ENCODE data around the gene OXCT1. TPM values are rescaled to one million over a fixed set of nuclear protein-coding genes. Genes with fewer than 3 reads are reported as not detected.
"Not testable (repeated sequence)": the region's sequence is repeated elsewhere in the genome, so short reads cannot be mapped to it uniquely, and the experiment has no call there.

The OXCT1 gene
- total RNA-seq, 1 donor from 2014 or later = 16.6 TPM

DNA sequence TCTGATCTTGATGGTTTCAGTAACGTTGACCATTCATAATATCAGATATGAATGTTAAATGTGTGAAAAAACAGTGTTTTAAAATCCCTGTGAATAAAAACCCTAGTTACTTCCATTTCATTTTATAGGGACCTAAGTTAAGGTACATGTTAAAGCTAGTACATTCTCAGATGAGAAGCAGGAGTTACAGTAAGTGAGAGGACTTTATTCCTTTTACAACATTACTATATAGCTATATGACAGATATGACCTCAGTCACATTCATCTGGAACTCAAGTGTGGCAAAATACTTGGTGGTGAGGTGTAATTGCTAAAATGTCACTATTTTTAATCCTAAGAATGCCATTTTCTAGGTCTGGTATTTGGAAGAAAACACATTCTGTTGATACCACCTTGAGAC, 96.4 kb downstream of the OXCT1 start:
- no peak for DNase-seq (ENCODE audit: low spot score)

DNA sequence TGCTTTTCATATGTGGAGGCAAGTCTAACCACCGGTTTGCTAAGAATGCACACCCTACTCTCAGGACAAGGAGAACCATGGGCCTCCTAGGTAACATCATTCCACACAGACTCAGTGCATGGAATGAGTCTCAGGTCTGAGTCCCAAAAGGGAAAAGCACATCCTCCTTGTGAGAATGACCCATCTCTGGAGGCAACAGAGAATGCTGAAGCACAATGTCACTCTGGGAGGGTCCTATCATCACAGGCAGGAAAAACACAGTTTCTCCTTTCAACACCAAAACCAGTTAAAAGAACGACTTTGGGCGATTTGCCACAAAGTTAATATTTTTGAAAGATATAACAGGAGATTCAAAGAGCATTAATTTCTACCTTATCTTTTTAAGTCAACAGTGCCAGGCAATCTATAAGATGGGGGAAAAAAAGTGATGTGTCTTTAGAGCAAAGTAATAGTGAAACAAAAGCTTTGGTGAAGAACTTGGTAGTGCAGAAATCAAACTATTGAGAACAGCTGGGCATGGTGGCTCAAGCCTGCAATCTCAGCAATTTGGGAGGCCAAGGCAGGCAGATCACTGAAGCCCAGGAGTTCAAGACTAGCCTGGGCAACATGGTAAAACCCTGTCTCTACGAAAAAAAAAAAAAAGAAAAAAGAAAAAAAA, 97.3 kb downstream of the OXCT1 start:
- no peak for DNase-seq (ENCODE audit: low spot score)

DNA sequence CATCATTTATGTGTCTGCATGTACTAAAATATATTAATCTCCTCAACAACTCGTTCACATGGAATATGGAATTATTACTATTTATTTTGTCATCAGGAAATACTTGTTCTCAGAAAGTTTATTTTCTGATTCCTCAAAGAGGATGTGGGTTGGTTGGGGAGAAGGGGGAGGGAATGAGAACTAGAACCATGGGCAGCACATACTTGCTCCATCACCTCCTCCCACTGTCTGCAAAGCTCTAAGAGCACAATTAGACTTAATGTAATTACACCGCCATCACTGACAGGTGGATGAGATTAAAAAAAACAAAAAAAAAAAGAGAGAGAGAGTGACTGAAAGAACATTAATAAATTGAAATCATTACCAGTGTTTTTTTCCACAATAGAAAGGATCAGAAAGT, 98.2 kb downstream of the OXCT1 start:
- DNase-seq (ENCODE audit: low spot score) = no peak

DNA sequence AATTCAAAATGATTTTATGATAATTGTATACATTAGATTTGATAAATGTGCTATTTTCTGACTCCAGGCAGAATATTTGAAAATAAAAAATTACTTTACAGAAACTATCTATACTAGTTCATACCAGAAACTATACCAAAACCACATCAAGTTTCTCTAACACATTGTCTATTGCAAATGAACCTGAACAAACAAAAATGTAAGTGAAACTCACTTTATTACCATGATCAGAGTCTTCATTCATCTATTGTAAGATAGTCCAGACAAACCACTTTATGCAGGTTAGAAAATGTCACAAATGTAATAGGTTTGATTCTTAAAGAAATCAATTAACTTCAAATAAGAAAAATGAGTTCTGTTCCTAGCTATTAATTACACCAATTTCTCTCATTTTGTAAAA, 99.4 kb downstream of the OXCT1 start:
- no peak for DNase-seq (ENCODE audit: low spot score)

DNA sequence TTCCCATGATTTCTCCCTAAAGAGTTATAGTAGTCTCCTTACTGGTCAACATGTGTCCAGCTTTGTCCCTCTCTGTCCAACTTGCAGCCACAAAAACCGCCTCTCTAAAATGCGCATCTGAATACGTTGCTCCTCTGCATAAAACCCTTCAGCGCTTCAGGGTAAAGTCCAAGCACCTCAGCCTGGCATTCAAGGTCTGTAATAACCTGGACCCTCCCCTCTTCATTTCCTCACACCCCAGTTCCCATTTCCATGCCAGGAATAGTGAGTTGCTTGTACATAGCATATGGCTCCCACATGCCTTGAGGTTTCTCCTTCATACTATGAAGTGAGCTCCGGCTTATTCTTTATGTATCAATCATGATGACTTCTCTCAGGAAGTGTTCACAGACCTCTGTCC, 101.5 kb downstream of the OXCT1 start:
- DNase-seq (ENCODE audit: low spot score) = no peak

DNA sequence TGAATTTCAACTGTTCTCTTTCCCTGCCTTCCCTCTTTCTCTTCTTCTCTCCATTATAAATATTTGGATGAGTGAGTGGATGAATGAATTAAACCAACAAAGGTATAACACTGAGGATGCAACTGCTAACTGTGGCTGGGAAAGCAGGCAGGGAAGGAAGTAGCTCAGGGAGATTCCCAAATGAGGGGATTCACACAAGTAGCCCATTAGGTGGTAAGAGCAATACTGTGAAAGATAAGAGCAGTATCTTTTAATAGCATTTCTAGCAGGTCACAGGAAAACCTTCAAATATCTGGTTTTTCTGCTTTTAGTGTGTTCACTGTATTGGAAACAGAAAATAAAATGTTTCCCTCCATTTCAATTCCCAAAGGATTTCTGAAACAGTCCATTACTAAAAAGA, 105.6 kb downstream of the OXCT1 start:
- DNase-seq (ENCODE audit: low spot score) = no peak

DNA sequence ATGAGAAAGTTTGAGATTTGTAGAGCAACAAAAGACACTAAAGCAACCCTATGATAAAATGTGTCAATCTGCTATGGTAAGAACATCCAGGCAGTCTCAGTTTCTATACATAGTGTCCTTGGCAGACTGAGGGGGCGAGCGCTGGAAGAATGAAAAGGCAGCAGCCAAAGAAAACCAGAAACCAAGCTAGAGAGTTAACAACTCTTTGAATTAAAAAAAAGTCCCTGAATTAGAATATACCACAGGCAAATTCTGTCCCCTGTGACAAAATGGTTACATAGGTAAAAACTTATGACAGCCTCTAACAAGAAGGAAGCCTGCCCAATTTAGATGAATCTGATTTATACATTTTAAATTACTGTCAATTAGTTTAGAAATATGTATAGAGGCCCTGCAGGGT, 106.7 kb downstream of the OXCT1 start:
- peak; percentile 13 for DNase-seq (ENCODE audit: low spot score)

DNA sequence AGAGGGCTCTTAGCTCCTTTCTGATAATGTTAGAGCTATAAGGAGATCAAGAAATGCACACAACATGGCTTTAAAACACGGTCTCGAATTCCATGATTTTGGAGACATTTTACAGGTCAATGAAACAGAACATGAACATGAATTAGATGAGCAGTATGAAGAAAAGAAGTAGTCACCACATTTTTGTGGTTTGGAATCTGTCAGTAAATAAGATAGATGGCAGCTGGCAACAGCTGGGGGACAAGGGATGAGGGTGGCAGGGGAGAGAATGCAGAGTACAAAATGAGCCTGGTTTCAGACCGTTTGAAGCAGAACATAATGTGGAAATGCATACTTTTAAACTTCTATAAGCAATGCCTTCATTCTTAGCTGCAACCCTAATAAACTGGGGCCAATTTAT, 107.1 kb downstream of the OXCT1 start:
- peak; percentile 81 for DNase-seq (ENCODE audit: low spot score)

DNA sequence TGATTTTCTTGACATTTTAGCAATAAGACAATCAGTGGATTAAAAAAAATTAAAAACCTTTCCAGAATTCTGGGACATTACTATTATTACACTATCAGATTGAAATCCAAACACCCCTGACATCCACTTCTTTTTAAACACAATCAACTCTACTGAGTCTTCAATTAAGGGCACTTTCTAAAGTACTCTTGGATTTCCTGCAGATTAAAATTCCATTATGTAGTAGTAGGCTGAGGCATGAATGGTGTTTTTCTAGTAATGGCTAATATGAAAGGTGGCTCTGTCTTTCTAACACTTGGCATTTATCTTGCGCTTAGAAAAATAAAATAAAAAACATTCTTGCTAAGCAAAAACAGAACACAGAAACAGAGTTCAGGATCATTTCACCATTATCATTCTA, 107.8 kb downstream of the OXCT1 start:
- no peak for DNase-seq (ENCODE audit: low spot score)

DNA sequence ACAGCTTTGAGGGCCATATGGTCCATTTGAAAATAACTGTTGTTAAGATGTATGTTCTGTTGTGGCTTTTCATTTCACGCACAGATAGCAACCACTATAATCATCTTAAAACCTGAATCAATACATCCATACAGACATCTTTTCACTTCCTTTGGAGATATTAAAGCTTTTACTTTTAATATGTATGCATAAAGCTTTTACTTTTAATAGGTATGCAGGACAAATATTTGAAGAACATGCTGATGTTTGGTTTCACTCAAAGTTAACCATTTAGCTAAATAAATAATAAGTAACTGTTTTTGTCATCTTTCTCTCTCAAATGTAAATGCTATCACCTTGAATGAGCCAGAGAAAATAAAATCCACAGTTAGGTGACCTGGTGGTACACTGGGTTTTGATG, 108.6 kb downstream of the OXCT1 start:
- DNase-seq (ENCODE audit: low spot score) = no peak

DNA sequence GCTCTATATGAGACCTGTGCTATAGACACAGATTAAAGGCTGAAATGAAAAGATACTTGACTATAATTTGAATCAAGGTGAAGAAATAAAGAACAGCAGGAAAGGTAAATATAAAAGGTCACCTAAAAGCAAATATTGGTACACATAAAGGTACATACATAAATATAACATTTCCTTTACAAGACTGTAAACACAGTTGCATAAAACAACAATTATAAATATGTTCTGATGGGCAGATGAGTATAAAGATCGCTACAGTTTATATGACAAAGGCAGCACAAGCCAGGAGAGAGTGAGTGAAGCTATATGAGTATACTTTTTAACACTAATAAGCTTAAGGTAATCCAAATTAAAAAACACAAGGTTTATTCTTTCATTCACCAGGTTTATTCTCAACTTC, 114.5 kb downstream of the OXCT1 start:
- DNase-seq (ENCODE audit: low spot score) = no peak

DNA sequence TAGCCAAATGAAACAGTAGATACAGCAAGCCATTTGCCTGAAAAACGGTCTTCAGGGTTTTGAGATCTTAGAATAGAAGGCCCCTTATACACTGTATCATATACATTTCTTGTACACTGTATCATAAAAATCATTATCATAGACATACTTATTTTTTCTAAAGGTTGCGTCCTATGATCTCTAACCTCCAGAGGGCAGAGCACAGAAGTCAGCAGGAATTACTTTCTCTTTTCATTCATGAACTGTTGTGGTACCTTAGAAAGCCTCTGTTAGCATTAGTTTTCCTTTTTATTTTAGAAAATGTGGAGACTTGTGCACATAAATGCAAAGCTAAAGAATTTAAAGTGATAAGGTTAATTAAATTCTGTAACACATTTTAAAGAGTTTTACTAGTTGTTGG, 115.4 kb downstream of the OXCT1 start:
- DNase-seq (ENCODE audit: low spot score) = no peak

DNA sequence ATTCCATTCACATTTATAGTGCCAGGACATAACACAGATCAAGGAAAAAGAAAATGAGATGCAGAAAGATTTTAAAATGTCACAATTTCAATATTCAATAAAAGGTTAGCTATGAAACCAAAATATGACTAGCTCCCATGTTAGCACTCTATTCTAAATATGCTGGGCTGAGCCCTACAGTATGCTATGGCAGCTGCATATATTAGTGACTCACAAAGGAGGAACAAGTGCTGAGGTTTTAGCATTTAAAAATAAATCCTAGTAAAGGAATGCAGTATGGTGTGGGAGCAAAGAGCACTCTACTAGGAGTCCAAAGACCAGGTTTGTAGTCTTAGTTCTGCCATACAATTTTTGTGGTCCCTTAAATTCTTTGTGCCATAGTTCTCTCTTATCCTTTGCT, 118.4 kb downstream of the OXCT1 start:
- DNase-seq (ENCODE audit: low spot score) = no peak

DNA sequence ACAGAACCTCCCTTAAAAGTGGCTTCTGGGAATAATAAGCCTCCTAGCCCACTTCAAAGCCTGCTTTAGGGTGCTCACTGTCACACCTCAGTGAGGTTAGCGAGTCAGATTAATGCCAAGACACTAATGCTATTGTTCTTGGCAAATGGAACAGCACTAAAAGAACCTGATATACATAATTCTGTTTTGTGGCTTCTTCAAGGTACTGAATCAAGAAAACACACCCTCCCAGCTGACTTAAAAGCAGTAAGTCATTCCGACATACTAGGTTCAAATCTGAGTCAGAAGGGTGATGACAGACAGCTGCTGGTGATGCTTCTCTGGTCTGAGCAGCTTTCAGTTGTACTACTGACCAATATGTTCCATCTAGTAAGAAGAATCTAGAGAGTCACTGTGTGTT, 121.6 kb downstream of the OXCT1 start:
- DNase-seq (ENCODE audit: low spot score) = peak; percentile 11

DNA sequence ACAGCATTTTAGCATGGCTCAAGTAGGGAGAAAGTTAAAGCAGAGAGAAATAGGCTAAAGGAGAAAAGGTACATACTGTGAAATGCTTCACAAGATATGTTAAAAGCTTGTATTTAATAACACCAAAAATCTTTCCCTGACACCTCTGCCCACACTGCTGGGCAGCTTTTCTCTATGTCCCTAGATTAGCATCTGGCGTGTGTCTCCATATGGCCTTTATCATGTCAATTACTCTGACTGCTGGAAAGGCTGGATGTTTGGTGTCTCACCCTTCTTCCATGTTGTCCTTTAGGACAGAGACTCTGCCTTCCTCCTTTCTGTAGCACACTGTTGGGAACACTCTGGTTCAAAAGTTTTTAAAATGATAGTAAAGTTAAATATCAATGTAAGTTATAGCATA, 122.5 kb downstream of the OXCT1 start:
- DNase-seq (ENCODE audit: low spot score) = no peak

DNA sequence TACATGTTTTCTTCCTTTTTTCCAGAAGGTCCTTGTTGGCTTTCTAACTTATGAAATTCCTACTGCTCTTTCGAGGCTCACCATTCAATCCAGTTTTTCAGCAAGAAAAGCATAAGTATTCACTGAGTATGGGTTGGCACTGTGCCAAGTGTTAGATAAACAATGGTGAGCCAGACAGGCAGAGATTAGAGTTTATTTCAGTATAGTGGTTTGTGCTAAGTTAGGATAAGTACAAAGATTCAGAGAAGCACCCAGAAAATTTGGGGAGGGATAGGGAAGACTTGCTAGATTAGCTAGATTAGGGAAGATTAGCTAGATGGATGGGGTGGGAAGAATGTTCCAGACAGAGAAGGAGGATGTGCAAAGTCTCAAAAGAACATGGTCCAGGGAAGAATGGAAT, 122.9 kb downstream of the OXCT1 start:
- DNase-seq (ENCODE audit: low spot score) = peak; percentile 81

DNA sequence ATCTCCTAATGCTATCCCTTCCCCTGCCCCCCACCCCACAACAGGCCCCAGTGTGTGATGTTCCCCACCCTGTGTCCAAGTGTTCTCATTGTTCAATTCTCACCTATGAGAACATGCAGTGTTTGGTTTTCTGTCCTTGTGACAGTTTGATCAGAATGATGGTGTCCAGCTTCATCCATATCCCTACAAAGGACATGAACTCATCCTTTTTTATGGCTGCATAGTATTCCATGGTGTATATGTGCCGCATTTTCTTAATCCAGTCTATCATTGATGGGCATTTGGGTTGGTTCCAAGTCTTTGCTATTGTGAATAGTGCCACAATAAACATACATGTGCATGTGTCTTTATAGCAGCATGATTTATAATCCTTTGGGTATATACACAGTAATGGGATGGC, 127.6 kb downstream of the OXCT1 start:
- DNase-seq (ENCODE audit: low spot score) = not testable (repeated sequence)

DNA sequence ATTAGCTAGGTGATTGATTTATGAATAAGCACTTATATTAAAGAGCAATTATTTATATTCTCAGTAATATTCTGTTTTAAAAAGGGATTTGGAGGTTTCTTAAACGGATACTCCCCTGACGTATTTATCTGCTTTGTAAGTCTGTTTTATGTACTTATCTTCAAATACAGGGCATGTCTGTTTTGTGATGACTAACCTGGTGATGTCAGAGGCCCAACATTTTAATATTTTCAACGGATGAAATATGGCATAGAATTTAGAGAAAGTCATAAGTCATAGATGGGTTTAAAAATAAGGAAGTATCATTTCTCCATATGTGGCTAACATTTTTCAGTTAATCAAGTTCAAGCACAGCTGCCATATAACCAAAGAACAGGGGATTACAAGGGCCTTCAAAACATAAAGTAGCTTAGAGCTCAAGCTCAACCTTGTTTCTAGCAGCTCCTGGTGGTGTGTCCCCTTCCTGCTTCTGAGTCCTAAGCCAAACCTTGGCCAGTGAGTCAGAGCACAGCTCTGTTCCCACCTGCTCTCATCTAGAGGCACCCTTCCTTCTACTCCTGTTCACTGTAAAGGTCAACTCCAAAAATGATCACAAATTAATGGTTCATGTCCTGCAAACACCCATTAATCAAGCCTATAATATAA, 131.4 kb downstream of the OXCT1 start:
- peak; percentile 89 for DNase-seq (ENCODE audit: low spot score)

DNA sequence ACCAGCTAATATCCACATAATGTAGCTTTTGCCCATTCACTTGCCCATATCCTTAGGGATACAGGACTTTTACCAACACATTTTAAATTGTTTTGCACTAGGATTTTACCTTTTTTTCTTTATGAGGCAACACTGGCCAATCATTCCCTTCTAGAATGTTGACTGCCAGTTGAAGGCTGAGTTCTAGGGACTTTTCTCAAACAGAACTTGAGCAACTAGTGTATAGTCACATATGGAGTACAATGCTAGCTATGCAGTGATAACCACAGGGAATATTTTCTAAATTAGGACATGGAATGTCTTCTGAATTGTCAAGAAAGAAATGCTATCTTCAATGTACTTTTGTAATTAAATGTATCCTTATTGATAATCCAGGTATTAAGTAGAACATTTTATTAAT, 133.6 kb downstream of the OXCT1 start:
- no peak for DNase-seq (ENCODE audit: low spot score)

DNA sequence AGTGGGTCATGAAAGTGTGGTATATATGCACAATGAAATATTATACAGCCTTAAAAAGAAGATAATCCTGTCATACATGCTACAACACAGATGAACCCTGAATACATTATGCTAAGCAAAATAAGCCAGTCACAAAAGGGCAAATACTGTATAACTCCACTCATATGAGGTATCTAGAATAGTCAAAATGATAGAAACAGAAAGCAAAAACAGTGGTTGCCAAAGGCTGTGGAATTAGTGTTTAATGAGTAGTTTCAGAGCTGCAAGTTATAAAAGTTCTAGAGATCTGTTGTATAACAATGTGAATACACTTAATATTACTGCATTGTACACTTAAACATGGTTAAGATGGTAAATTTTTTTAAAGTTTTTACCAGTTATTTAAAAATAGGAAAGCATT, 135.0 kb downstream of the OXCT1 start:
- DNase-seq (ENCODE audit: low spot score) = no peak

DNA sequence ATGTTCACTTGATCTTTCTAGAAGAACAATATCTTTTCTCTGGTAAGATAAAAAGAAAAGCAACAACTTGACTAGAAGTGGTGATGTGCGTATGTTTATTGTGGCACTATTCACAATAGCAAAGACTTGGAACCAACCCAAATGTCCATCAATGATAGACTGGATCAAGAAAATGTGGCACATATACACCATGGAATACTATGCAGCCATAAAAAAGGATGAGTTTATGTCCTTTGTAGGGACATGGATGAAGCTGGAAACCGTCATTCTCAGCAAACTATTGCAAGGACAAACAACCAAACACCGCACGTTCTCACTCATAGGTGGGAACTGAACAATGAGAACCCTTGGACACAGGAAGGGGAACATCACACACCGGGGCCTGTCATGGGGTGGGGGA, 140.8 kb downstream of the OXCT1 start:
- DNase-seq (ENCODE audit: low spot score) = not testable (repeated sequence)

DNA sequence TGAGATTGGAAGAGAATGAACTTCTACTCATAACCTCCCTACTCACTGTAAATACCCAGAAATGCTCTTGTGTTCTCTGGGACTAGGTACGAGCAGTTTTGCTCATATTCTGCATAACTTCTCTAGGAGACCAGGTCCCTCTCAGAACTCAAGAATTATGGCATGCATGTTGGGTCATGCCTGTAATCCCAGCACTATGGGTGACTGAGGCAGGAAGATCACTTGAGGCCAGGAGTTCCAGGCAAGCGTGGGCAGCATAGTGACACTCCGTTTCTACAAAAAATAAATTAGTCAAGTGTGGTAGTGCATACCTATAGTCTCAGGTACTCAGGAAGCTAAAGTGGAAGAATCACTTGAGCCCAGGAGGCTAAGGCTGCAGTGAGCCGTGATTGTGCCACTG, 141.9 kb downstream of the OXCT1 start:
- DNase-seq (ENCODE audit: low spot score) = peak; percentile 20

DNA sequence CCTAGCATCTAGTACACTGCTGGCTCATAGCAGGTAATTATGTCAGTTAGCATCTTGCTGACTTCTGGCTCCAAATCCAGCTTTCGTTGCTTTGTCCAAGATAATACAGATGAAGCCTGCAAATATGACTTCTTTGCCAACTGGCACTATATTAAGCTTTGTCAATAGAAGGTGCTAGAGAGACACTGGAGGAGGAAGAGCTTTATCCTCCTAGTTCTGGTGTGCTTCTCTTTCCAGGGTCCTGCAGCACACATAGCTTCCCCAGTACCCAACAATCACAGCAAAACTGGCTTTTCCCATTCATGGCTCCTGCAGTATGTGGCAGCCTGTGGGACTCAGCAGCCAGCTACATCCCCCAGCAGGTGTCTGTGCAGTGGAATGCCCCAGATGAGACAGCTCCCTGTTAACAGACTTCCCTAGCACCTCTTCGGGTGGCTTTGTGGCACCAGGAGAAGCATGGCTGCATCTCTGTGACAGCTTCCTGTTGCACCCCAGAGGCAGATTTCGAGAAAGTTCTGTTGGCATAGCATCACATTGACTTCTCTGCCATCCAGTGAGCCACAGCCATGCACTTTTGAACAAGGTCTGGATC, 147.8 kb downstream of the OXCT1 start:
- DNase-seq (ENCODE audit: low spot score) = no peak
